Memory B cell (primary cell): ENCODE measurements around the gene CAMTA1.
A peak's percentile ranks its signal among the peaks of the same experiment; 100 is the strongest.

ENCODE experiments used
- ATAC-seq: fragments of 150-1000 bp; cut with Tn5 transposase; 2 replicates; pipeline ENCODE4 v1.10.0; 2021; ENCODE audit warnings: low read depth, mild to moderate bottlenecking, moderate library complexity
- DNase-seq, 2 donors: peaks; one replicate each; pipeline ENCODE4 v3.0.0; 2022; ENCODE audit warnings: low spot score in 2 of 2
- H3K27ac Mint-ChIP-seq: one replicate; pipeline ENCODE4 v1.8.0; 2022; ENCODE audit warnings: mild to moderate bottlenecking, moderate library complexity, mixed read lengths
- H3K27me3 Mint-ChIP-seq: one replicate; pipeline ENCODE4 v1.8.0; 2022; ENCODE audit warnings: mixed read lengths
- H3K36me3 Mint-ChIP-seq: one replicate; pipeline ENCODE4 v1.8.0; 2022; ENCODE audit warnings: mild to moderate bottlenecking, mixed read lengths
- H3K4me1 Mint-ChIP-seq: one replicate; pipeline ENCODE4 v1.8.0; 2022; ENCODE audit warnings: mixed read lengths
- H3K4me3 Mint-ChIP-seq: one replicate; pipeline ENCODE4 v1.8.0; 2022; ENCODE audit warnings: mild to moderate bottlenecking, moderate library complexity, mixed read lengths
- H3K9me3 Mint-ChIP-seq: one replicate; pipeline ENCODE4 v1.8.0; 2022; ENCODE audit warnings: mixed read lengths

CAMTA1 gene

GRCh38 chr1:7287013-7287412 is 501.8 kb downstream of the CAMTA1 start:
- peaks cover 3% of the 10 kb centered on the region for H3K9me3 Mint-ChIP-seq
- H3K27ac Mint-ChIP-seq = no peak overlapping the region
- H3K4me3 Mint-ChIP-seq = no peak overlapping the region
- no peaks in the 10 kb centered on the region for H3K4me1 Mint-ChIP-seq
- H3K27me3 Mint-ChIP-seq = peaks cover 22% of the 10 kb centered on the region
- no peaks in the 10 kb centered on the region for H3K36me3 Mint-ChIP-seq
- ATAC-seq = no peak
- no peak for DNase-seq

GRCh38 chr1:7288992-7289391 is 503.7 kb downstream of the CAMTA1 start:
- Mint-ChIP-seq H3K9me3 (peaks cover 3% of the 10 kb centered on the region), H3K36me3 (no peaks in the 10 kb centered on the region), H3K27me3 (peaks cover 15% of the 10 kb centered on the region), H3K4me1 (no peaks in the 10 kb centered on the region), H3K4me3 (no peak overlapping the region), H3K27ac (no peak overlapping the region)
- DNase-seq (no peak), ATAC-seq (no peak)

GRCh38 chr1:7289694-7290093 is 504.4 kb downstream of the CAMTA1 start:
- Mint-ChIP-seq H3K27ac (no peak overlapping the region), H3K4me3 (no peak overlapping the region), H3K9me3 (peaks cover 3% of the 10 kb centered on the region), H3K27me3 (peaks cover 15% of the 10 kb centered on the region), H3K4me1 (no peaks in the 10 kb centered on the region), H3K36me3 (no peaks in the 10 kb centered on the region)
- ATAC-seq (no peak), DNase-seq (no peak)

- peaks cover 12% of the 10 kb centered on the region for H3K27me3 Mint-ChIP-seq
- peaks cover 3% of the 10 kb centered on the region for H3K9me3 Mint-ChIP-seq
- no peak overlapping the region for H3K4me3 Mint-ChIP-seq
- no peak for ATAC-seq
- no peaks in the 10 kb centered on the region for H3K36me3 Mint-ChIP-seq
- DNase-seq = no peak
- no peaks in the 10 kb centered on the region for H3K4me1 Mint-ChIP-seq
- no peak overlapping the region for H3K27ac Mint-ChIP-seq
Measured at GRCh38 chr1:7290971-7291970, 506.0 kb downstream of the CAMTA1 start.

- DNase-seq (no peak), ATAC-seq (no peak)
Measured at GRCh38 chr1:7292036-7292681, 506.9 kb downstream of the CAMTA1 start.

GRCh38 chr1:7292714-7293419 is 507.6 kb downstream of the CAMTA1 start:
- Mint-ChIP-seq H3K27ac (no peak overlapping the region), H3K27me3 (peaks cover 9% of the 10 kb centered on the region), H3K4me3 (no peak overlapping the region), H3K4me1 (no peaks in the 10 kb centered on the region), H3K9me3 (peaks cover 8% of the 10 kb centered on the region), H3K36me3 (no peaks in the 10 kb centered on the region)
- DNase-seq (no peak), ATAC-seq (no peak)

More at GRCh38 chr1:7292036-7292681, 506.9 kb downstream of the CAMTA1 start:
- no peak overlapping the region for H3K4me3 Mint-ChIP-seq
- no peaks in the 10 kb centered on the region for H3K36me3 Mint-ChIP-seq
- no peak overlapping the region for H3K27ac Mint-ChIP-seq
- H3K4me1 Mint-ChIP-seq = no peaks in the 10 kb centered on the region
- H3K9me3 Mint-ChIP-seq = peaks cover 8% of the 10 kb centered on the region
- peaks cover 11% of the 10 kb centered on the region for H3K27me3 Mint-ChIP-seq

- Mint-ChIP-seq H3K4me3 (no peak overlapping the region), H3K4me1 (no peaks in the 10 kb centered on the region), H3K36me3 (no peaks in the 10 kb centered on the region), H3K27ac (no peak overlapping the region), H3K27me3 (peaks cover 6% of the 10 kb centered on the region), H3K9me3 (peaks cover 5% of the 10 kb centered on the region)
- ATAC-seq (no peak), DNase-seq (no peak)
Measured at GRCh38 chr1:7293702-7294629, 508.7 kb downstream of the CAMTA1 start.

GRCh38 chr1:7294636-7295035 is 509.4 kb downstream of the CAMTA1 start:
- ATAC-seq (no peak), DNase-seq (no peak)
- peaks cover 5% of the 10 kb centered on the region for H3K9me3 Mint-ChIP-seq
- H3K4me3 Mint-ChIP-seq = no peak overlapping the region
- H3K36me3 Mint-ChIP-seq = no peaks in the 10 kb centered on the region
- no peaks in the 10 kb centered on the region for H3K4me1 Mint-ChIP-seq
- no peak overlapping the region for H3K27ac Mint-ChIP-seq
- H3K27me3 Mint-ChIP-seq = peaks cover 6% of the 10 kb centered on the region

- Mint-ChIP-seq H3K27me3 (peaks cover 9% of the 10 kb centered on the region), H3K4me3 (no peak overlapping the region), H3K36me3 (no peaks in the 10 kb centered on the region), H3K27ac (no peak overlapping the region), H3K4me1 (no peaks in the 10 kb centered on the region), H3K9me3 (peaks cover 5% of the 10 kb centered on the region)
- no peak for DNase-seq
- no peak for ATAC-seq
Measured at GRCh38 chr1:7295946-7296345, 510.7 kb downstream of the CAMTA1 start.

- no peaks in the 10 kb centered on the region for H3K36me3 Mint-ChIP-seq
- no peak overlapping the region for H3K4me3 Mint-ChIP-seq
- H3K27me3 Mint-ChIP-seq = peaks cover 9% of the 10 kb centered on the region
- no peak overlapping the region for H3K27ac Mint-ChIP-seq
- ATAC-seq (no peak), DNase-seq (no peak)
- H3K4me1 Mint-ChIP-seq = no peaks in the 10 kb centered on the region
- peaks cover 5% of the 10 kb centered on the region for H3K9me3 Mint-ChIP-seq
Measured at GRCh38 chr1:7296968-7297367, 511.7 kb downstream of the CAMTA1 start.

GRCh38 chr1:7298145-7298544 is 512.9 kb downstream of the CAMTA1 start:
- peaks cover 9% of the 10 kb centered on the region for H3K27me3 Mint-ChIP-seq
- no peak overlapping the region for H3K4me3 Mint-ChIP-seq
- no peaks in the 10 kb centered on the region for H3K36me3 Mint-ChIP-seq
- no peaks in the 10 kb centered on the region for H3K4me1 Mint-ChIP-seq
- DNase-seq (no peak), ATAC-seq (no peak)
- H3K9me3 Mint-ChIP-seq = peaks cover 5% of the 10 kb centered on the region
- no peak overlapping the region for H3K27ac Mint-ChIP-seq

GRCh38 chr1:7298749-7299151 is 513.5 kb downstream of the CAMTA1 start:
- Mint-ChIP-seq H3K4me3 (no peak overlapping the region), H3K9me3 (peaks cover 5% of the 10 kb centered on the region), H3K4me1 (no peaks in the 10 kb centered on the region), H3K27me3 (peaks cover 9% of the 10 kb centered on the region), H3K36me3 (no peaks in the 10 kb centered on the region), H3K27ac (no peak overlapping the region)
- DNase-seq = no peak
- ATAC-seq = no peak

GRCh38 chr1:7299329-7299799 is 514.1 kb downstream of the CAMTA1 start:
- DNase-seq (peak in 1 of 2 donors; percentile 5), ATAC-seq (no peak)
- no peak overlapping the region for H3K27ac Mint-ChIP-seq
- H3K4me3 Mint-ChIP-seq = no peak overlapping the region
- H3K9me3 Mint-ChIP-seq = peaks cover 5% of the 10 kb centered on the region
- H3K4me1 Mint-ChIP-seq = no peaks in the 10 kb centered on the region
- H3K36me3 Mint-ChIP-seq = no peaks in the 10 kb centered on the region
- peaks cover 9% of the 10 kb centered on the region for H3K27me3 Mint-ChIP-seq
